Glutamatergic neuron (in vitro differentiated cells): ENCODE measurements around the gene STMN3. TPM values are rescaled to one million over a fixed set of nuclear protein-coding genes. Genes with fewer than 3 reads are reported as not detected.

Experiments used
- DNase-seq: peaks from one replicate; pipeline ENCODE4 v3.0.0; 2022
- H3K27ac Mint-ChIP-seq: one replicate; pipeline ENCODE4 v1.8.0; 2020; ENCODE audit warnings: mild to moderate bottlenecking, mixed read lengths, inconsistent platforms; ENCODE audit not compliant: unreplicated experiment
- H3K27me3 Mint-ChIP-seq: one replicate; pipeline ENCODE4 v1.8.0; 2020; ENCODE audit warnings: mild to moderate bottlenecking, moderate library complexity, mixed read lengths, inconsistent platforms; ENCODE audit not compliant: unreplicated experiment
- H3K36me3 Mint-ChIP-seq: one replicate; pipeline ENCODE4 v1.8.0; 2020; ENCODE audit warnings: mild to moderate bottlenecking, mixed read lengths, inconsistent platforms; ENCODE audit not compliant: unreplicated experiment
- H3K4me1 Mint-ChIP-seq: one replicate; pipeline ENCODE4 v1.8.0; 2020; ENCODE audit warnings: mild to moderate bottlenecking, low read depth, mixed read lengths, inconsistent platforms; ENCODE audit not compliant: unreplicated experiment
- H3K4me3 Mint-ChIP-seq: one replicate; pipeline ENCODE4 v1.8.0; 2020; ENCODE audit warnings: mild to moderate bottlenecking, mixed read lengths, inconsistent platforms; ENCODE audit not compliant: unreplicated experiment
- H3K9me3 Mint-ChIP-seq: one replicate; pipeline ENCODE4 v1.8.0; 2020; ENCODE audit warnings: mild to moderate bottlenecking, moderate library complexity, mixed read lengths, inconsistent platforms; ENCODE audit not compliant: unreplicated experiment
- total RNA-seq: library from RNA; stranded (reverse); fragmentation: NEBNext Ultra II Directional; extraction: Animal tissue kit (Norgen Biotek cat#: 25700); gene quantifications from one replicate; pipeline ENCODE4 v1.2.1, GENCODE V29; 2021; ENCODE audit not compliant: unreplicated experiment
- TF ChIP-seq, protein P1 (sequence below): fragments of 200-600 bp; sonication (generic); IDR thresholded peaks from one replicate; pipeline ENCODE4 v1.5.0; 2021; ENCODE audit not compliant: partially characterized antibody, unreplicated experiment

The STMN3 gene
- total RNA-seq, 1 donor from 2014 or later, result 459 TPM

DNA sequence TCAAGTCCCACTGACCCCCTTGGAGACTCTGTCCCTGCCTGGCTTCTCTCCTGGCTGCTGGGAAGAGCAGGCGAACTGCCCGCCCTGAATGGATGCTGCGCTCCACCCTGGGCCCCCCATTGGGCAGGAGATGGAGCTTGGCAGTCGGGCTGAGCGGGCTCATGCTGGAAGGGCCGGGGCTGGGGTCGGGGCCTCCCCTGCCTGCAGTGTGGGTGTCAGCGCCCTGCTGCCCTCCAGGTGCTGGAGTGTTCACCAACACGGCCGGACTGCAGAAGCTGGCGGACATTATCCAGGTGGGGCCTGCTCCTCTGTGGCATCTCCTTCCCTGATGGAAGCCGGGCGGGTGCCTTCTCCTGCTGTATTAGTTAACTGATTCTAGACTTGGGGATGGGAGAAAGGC is 27.2 kb upstream of the STMN3 start:
- H3K4me3 Mint-ChIP-seq, result no peak overlapping the region
- H3K27me3 Mint-ChIP-seq, result no peaks in the 10 kb centered on the region
- H3K27ac Mint-ChIP-seq, result no peak overlapping the region
- peaks cover 2% of the 10 kb centered on the region for H3K9me3 Mint-ChIP-seq
- DNase-seq, result no peak
- H3K36me3 Mint-ChIP-seq, result no peaks in the 10 kb centered on the region
- H3K4me1 Mint-ChIP-seq, result no peaks in the 10 kb centered on the region
- TF ChIP-seq, protein P1, sequence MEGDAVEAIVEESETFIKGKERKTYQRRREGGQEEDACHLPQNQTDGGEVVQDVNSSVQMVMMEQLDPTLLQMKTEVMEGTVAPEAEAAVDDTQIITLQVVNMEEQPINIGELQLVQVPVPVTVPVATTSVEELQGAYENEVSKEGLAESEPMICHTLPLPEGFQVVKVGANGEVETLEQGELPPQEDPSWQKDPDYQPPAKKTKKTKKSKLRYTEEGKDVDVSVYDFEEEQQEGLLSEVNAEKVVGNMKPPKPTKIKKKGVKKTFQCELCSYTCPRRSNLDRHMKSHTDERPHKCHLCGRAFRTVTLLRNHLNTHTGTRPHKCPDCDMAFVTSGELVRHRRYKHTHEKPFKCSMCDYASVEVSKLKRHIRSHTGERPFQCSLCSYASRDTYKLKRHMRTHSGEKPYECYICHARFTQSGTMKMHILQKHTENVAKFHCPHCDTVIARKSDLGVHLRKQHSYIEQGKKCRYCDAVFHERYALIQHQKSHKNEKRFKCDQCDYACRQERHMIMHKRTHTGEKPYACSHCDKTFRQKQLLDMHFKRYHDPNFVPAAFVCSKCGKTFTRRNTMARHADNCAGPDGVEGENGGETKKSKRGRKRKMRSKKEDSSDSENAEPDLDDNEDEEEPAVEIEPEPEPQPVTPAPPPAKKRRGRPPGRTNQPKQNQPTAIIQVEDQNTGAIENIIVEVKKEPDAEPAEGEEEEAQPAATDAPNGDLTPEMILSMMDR, result no peak

DNA sequence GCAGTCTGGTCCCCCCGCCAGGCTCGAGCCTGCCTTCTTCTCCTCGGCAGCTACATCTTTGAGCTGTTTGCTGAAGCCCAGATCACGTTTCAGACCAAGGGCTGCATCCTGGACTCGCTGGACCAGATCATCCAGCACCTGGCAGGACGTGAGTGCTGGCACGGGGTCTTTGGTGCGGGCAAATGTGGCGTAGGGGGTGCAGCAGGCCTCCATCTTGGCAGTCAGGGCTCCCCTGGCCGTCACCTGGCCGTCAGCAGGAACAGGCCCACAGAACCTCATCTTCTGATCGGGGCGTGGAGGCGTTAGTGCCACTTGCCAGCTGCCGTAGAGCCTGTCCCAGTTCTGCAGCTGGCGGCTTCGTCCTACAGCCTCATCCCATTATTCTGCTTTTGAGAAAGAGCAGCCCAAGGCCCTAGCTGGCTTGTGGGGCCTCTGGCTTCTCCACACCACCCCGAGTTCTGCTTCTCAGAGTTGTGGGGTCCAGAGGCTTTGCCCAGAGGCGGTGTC is 26.6 kb upstream of the STMN3 start:
- no peaks in the 10 kb centered on the region for H3K36me3 Mint-ChIP-seq
- H3K27me3 Mint-ChIP-seq, result no peaks in the 10 kb centered on the region
- no peaks in the 10 kb centered on the region for H3K4me1 Mint-ChIP-seq
- no peak for DNase-seq
- no peak overlapping the region for H3K4me3 Mint-ChIP-seq
- H3K9me3 Mint-ChIP-seq, result peaks cover 2% of the 10 kb centered on the region
- TF ChIP-seq, protein P1, result no peak
- no peak overlapping the region for H3K27ac Mint-ChIP-seq

DNA sequence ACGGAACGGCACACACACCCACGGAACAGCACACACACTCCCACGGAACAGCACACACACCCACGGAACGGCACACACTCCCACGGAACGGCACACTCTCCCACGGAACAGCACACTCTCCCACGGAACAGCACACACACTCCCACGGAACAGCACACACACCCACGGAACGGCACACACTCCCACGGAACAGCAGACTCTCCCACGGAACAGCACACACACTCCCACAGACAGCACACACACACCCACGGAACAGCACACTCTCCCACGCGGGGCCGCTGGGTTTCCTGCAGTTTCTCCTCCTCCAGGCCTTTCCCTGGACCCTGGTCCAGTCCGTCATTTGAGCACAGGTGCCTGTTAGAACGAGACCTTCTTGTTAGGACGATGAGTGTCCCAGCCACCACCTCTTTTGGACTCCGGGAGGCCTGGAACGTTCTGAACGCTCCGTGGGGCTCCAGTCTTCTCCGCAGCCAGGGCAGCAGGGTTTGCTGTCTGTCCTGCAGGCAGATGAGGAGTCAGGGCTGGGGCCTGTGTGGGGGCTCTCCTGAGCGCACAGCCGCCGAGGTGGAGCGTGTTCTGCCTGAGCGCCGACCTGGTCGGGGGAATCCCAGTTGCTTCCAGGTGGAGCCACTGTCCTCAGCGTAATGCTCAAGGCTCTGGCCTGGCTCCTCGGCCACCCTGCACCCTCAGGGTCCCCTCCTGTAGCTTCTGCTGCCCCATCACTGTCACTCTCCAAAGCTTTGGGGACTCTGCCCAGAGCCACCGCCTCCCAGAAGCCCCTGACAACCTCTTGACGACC is 25.6 kb upstream of the STMN3 start:
- H3K4me1 Mint-ChIP-seq, result no peaks in the 10 kb centered on the region
- H3K36me3 Mint-ChIP-seq, result no peaks in the 10 kb centered on the region
- H3K27ac Mint-ChIP-seq, result no peak overlapping the region
- DNase-seq, result no peak
- no peak overlapping the region for H3K4me3 Mint-ChIP-seq
- TF ChIP-seq, protein P1, result no peak
- no peaks in the 10 kb centered on the region for H3K27me3 Mint-ChIP-seq
- peaks cover 2% of the 10 kb centered on the region for H3K9me3 Mint-ChIP-seq

DNA sequence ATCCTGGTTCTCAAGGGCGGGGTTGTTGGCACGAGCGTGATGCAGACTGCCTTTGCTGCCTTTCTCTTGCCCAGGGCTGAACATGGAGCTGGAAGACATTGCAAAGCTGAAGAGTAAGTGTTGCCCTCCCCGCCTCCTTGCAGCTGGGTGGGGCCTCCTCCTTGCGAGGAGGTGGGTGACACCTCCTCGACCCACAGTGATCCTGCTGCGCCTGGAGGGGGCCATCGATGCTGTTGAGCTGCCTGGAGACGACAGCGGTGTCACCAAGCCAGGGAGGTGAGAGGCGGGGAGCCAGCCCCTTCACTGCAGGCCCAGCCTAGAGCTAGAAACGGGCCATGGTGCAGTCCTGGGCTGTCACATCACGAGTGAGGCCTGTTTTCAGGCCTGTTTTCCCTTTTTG is 24.8 kb upstream of the STMN3 start:
- Mint-ChIP-seq H3K4me3 (no peak overlapping the region), H3K4me1 (no peaks in the 10 kb centered on the region), H3K9me3 (peaks cover 2% of the 10 kb centered on the region), H3K36me3 (no peaks in the 10 kb centered on the region), H3K27ac (no peak overlapping the region), H3K27me3 (no peaks in the 10 kb centered on the region)
- TF ChIP-seq, protein P1, result no peak
- no peak for DNase-seq

DNA sequence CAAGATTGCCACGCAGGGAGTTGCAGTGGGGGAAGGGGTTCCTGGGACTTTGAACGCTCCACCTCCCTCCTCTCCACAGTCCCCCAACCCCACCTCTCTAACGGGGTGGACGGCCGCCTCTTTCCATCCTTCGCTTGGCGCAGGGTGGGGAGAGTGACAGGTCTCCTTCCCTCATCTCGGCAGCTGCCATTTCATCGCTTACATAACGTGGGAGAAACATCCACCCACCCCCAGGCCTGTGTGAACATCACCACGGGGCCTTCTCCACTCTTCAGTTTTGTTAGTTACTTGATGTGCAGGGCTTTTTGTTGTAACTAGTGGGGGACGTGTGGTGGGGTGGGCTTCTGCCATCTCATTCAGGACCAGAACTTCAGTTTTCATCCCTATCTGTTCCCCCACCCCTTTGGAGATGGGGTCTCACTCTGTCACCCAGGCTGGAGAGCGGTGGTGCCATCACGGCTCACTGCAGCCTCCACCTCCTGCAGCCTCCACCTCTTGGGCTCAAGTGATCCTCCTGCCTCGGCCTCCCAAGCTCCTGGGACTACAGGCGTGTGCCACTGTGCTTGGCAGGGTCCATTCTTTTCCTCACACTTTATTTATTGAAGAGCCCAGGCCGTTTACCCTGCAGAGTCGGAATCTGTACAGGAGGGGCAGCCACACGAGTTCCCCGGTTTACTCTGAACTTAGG is 22.6 kb upstream of the STMN3 start:
- TF ChIP-seq, protein P1, result no peak

More for the DNA sequence above, 22.6 kb upstream of the STMN3 start:
- H3K27me3 Mint-ChIP-seq, result no peaks in the 10 kb centered on the region
- H3K9me3 Mint-ChIP-seq, result peaks cover 2% of the 10 kb centered on the region
- H3K27ac Mint-ChIP-seq, result no peak overlapping the region
- H3K36me3 Mint-ChIP-seq, result no peaks in the 10 kb centered on the region
- DNase-seq, result no peak
- H3K4me3 Mint-ChIP-seq, result no peak overlapping the region
- no peaks in the 10 kb centered on the region for H3K4me1 Mint-ChIP-seq
